Measurements from ENCODE around the gene ZNF385A. TPM values are rescaled to one million over a fixed set of nuclear protein-coding genes. Genes with fewer than 3 reads are reported as not detected.
A peak's percentile ranks its signal among the peaks of the same experiment; 100 is the strongest.

Gene ZNF385A
- total RNA-seq, 4 donors from 2014 or later, result 1.9 to 17.5 (median 5.7) TPM

DNA sequence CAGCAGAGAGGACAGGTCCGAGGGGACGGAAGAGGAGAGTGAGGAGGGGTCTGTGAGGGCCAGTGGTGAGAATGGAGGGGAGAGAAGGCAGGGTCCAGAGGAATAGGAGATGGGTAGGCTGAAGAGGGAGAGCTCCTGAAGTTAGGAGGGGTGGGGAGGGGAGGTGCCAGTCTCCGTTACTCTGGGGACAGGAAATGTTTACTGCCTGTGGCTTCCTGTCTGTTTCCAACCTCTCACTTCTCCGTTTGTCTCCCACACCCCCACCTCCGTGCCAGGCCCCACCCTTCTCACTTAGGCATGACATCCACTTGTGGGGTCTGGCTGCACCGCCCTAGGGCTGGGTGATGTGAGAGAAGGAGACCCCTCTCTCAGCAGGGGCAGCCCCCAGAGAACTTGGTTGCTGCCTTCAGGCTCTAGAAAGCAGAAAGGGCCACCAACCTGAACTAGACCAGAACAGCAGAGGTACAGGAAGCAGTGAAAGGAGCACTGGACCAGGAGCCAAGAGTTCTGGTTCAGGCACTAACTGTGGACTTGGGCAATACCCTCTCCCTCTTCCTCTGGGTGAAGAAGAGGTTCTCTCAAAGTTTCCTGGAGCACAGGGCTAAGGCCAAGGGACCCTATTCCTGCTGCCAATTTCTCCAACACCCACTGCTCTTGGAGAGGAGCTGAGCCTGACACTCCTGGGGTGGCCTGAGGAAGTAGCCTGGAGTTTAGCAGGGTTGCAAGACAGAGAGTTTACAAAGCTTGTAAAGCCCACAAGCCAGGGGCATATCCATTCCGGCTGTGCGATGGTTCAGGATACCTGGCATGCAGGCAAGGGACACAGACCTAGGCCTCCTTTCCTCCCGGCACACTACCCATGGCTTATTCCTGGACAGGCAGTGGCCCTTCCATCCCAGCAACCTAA, 29.0 kb upstream of the ZNF385A start:
- Histone ChIP-seq H3K36me3 (no peaks in the 10 kb centered on the region), H3K4me3 (peak overlapping the region in 3 of 4 donors; percentile 1 to 98 (median 17)), H3K4me1 (peaks cover 22 to 69% (median 37%) of the 10 kb centered on the region in 4 donors), H3K27me3 (peaks cover 20% of the 10 kb centered on the region), H3K27ac (peak overlapping the region; percentile 75 to 97 (median 88)), H3K9me3 (no peaks in the 10 kb centered on the region)
- intact Hi-C loops (cut with DNase I; ENCODE audit: low total_unique reads) (no loop called here), in situ Hi-C loops (cut with MboI; ENCODE audit: low pct_ligation_motif_present in 1 of 4, low pct_unique_long_range_greater_than_20kb in 1 of 4, low sequenced_read_pairs in 3 of 4) (no loop called here)
- 31 to 39% methylated on average over 4 to 9 of the region's 9 CpGs for WGBS, 2 donors (ENCODE audit: low coverage in 1 of 2)
- no peak for TF ChIP-seq POLR2A (IDR thresholded peaks at IDR 0.05)
- TF ChIP-seq, protein P1, sequence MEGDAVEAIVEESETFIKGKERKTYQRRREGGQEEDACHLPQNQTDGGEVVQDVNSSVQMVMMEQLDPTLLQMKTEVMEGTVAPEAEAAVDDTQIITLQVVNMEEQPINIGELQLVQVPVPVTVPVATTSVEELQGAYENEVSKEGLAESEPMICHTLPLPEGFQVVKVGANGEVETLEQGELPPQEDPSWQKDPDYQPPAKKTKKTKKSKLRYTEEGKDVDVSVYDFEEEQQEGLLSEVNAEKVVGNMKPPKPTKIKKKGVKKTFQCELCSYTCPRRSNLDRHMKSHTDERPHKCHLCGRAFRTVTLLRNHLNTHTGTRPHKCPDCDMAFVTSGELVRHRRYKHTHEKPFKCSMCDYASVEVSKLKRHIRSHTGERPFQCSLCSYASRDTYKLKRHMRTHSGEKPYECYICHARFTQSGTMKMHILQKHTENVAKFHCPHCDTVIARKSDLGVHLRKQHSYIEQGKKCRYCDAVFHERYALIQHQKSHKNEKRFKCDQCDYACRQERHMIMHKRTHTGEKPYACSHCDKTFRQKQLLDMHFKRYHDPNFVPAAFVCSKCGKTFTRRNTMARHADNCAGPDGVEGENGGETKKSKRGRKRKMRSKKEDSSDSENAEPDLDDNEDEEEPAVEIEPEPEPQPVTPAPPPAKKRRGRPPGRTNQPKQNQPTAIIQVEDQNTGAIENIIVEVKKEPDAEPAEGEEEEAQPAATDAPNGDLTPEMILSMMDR (IDR thresholded peaks at IDR 0.05), result no peak
- TF ChIP-seq EP300 (IDR thresholded peaks at IDR 0.05; ENCODE audit: low read depth), result no peak
- no peak for TF ChIP-seq POLR2AphosphoS5 (IDR thresholded peaks at IDR 0.05)
- peak; percentile 55 for DNase-seq

DNA sequence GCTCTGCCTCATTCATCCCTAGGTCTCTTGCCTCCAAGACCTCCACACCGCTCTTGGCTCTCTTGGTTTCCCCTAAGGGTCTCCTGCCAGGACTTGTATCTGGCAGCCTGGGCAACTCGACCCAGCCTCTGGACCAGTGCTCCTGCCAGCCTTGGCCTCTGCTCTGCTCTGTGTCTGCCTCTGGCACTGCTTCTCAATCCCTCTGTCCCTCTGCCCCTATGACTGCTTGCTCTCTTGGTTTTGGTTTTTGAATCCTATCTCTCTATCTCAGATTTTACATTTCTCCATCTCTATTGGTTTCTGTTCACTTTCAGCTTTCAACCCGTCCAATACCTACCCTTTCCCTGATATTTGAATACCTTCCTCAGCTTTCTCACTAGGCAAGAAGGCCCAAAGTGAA, 28.3 kb upstream of the ZNF385A start:
- H3K27me3 ChIP-seq, result peaks cover 13% of the 10 kb centered on the region
- in situ Hi-C loops (cut with MboI; ENCODE audit: low pct_ligation_motif_present in 1 of 4, low pct_unique_long_range_greater_than_20kb in 1 of 4, low sequenced_read_pairs in 3 of 4) (no loop called here), intact Hi-C loops (cut with DNase I; ENCODE audit: low total_unique reads) (no loop called here)
- no peak for DNase-seq
- H3K4me3 ChIP-seq, result peak overlapping the region in 2 of 4 donors; percentile 17 to 98
- H3K27ac ChIP-seq, result peak overlapping the region; percentile 75 to 97 (median 88)
- no peaks in the 10 kb centered on the region for H3K9me3 ChIP-seq
- 54 to 57% methylated on average over 1 to 3 of the region's 3 CpGs for WGBS, 2 donors (ENCODE audit: low coverage in 1 of 2)
- peaks cover 22 to 69% (median 37%) of the 10 kb centered on the region in 4 donors for H3K4me1 ChIP-seq
- no peaks in the 10 kb centered on the region for H3K36me3 ChIP-seq
- no peak for TF ChIP-seq EP300 (IDR thresholded peaks at IDR 0.05; ENCODE audit: low read depth)
- TF ChIP-seq POLR2A (IDR thresholded peaks at IDR 0.05), result no peak
- TF ChIP-seq POLR2AphosphoS5 (IDR thresholded peaks at IDR 0.05), result no peak
- TF ChIP-seq, protein P1 (IDR thresholded peaks at IDR 0.05), result no peak

DNA sequence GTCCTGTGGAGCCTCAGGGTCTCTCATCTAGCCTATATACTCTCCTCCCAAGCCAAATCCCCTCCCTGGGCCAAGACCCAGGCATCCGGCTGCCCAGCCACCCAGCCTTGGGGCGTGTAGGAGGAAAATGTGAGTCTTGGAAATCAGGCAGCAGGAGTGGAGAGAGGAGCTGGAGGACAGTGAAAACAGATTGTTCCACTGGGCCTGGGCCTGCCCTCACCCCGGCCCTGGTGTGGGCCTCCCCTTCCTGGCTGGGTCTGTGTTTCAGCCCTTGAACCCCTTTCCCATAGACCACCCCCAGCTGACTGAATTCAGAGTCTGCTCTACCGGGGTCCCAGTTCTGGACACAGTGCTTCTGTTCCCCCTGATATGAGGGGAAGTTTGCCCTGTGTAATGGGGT, 27.8 kb upstream of the ZNF385A start:
- H3K27me3 ChIP-seq, result peaks cover 8% of the 10 kb centered on the region
- no peaks in the 10 kb centered on the region for H3K36me3 ChIP-seq
- peaks cover 22 to 69% (median 37%) of the 10 kb centered on the region in 4 donors for H3K4me1 ChIP-seq
- H3K9me3 ChIP-seq, result no peaks in the 10 kb centered on the region
- in situ Hi-C loops (cut with MboI; ENCODE audit: low pct_ligation_motif_present in 1 of 4, low pct_unique_long_range_greater_than_20kb in 1 of 4, low sequenced_read_pairs in 3 of 4) (no loop called here), intact Hi-C loops (cut with DNase I; ENCODE audit: low total_unique reads) (no loop called here)
- no peak for DNase-seq
- WGBS, 2 donors (ENCODE audit: low coverage in 1 of 2), result 56% methylated on average over 4 of the region's 4 CpGs; no CpG with 5 or more reads in 1 of the 2 donors
- peak overlapping the region in 2 of 4 donors; percentile 17 to 98 for H3K4me3 ChIP-seq
- no peak for TF ChIP-seq EP300 (IDR thresholded peaks at IDR 0.05; ENCODE audit: low read depth)
- TF ChIP-seq, protein P1 (IDR thresholded peaks at IDR 0.05), result no peak
- no peak for TF ChIP-seq POLR2A (IDR thresholded peaks at IDR 0.05)
- peak overlapping the region; percentile 75 to 97 (median 88) for H3K27ac ChIP-seq

DNA sequence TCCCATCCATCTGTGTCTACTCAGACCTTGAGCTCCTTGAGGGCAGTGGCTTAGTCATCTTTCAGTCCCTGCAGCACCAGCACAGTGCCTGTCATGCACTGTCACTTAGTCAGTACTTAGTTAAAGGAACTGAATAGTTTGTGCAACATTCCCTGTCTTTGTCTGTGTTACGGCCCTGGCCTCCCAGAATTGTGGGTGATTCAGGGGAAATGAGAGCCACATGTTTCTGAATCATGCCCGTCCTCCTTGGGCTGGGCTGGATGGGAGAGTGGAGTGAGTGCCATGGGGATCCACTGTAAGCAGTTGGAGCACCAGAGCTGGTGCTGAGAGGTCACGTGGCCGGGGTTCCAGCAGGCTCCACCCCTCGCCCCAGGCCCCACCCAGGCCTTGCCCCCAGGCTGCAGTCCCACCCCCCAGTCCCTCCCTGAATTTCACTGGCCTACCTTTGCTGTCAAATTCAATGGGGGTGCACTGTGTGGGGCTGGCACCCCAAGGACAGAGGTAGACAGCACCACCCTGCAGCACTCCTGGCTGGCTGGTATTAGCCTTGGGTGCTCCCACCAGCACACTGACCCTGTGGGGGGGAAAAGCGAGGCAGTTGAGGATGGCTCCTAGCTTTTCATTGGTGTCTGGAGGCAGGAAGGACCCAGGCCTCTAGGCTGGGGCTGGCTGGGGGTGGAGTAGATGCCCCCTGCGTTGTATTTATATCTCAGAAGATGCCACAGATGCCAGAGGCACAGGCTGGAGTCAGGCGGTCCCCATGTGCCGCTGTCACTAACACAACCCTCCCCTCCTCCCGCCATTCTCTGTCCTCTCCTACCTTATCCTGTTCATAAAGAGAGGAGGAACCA, 27.1 kb upstream of the ZNF385A start:
- peaks cover under 1% of the 10 kb centered on the region for H3K27me3 ChIP-seq
- in situ Hi-C loops (cut with MboI; ENCODE audit: low pct_ligation_motif_present in 1 of 4, low pct_unique_long_range_greater_than_20kb in 1 of 4, low sequenced_read_pairs in 3 of 4) (no loop called here), intact Hi-C loops (cut with DNase I; ENCODE audit: low total_unique reads) (no loop called here)
- H3K9me3 ChIP-seq, result no peaks in the 10 kb centered on the region
- H3K4me3 ChIP-seq, result peak overlapping the region in 2 of 4 donors; percentile 17 to 98
- no peak for TF ChIP-seq EP300 (IDR thresholded peaks at IDR 0.05; ENCODE audit: low read depth)
- TF ChIP-seq POLR2A (IDR thresholded peaks at IDR 0.05), result no peak
- TF ChIP-seq, protein P1 (IDR thresholded peaks at IDR 0.05), result no peak
- TF ChIP-seq POLR2AphosphoS5 (IDR thresholded peaks at IDR 0.05), result no peak
- 56 to 69% methylated on average over 3 to 10 of the region's 10 CpGs for WGBS, 2 donors (ENCODE audit: low coverage in 1 of 2)
- H3K27ac ChIP-seq, result peak overlapping the region; percentile 75 to 97 (median 88)
- DNase-seq, result peak; percentile 41
- H3K4me1 ChIP-seq, result peaks cover 22 to 64% (median 37%) of the 10 kb centered on the region in 4 donors
- H3K36me3 ChIP-seq, result peaks cover 0 to 5% (median 0%) of the 10 kb centered on the region in 4 donors
